HG03039 (cell line): ENCODE measurements around the gene NCOA3.

Experiments
- ATAC-seq: cut with Tn5 transposase; IDR thresholded peaks from one replicate; pipeline ENCODE4 v1.9.1; 2021; ENCODE audit warnings: mild to moderate bottlenecking, moderate library complexity; ENCODE audit not compliant: unreplicated experiment

The NCOA3 gene

DNA sequence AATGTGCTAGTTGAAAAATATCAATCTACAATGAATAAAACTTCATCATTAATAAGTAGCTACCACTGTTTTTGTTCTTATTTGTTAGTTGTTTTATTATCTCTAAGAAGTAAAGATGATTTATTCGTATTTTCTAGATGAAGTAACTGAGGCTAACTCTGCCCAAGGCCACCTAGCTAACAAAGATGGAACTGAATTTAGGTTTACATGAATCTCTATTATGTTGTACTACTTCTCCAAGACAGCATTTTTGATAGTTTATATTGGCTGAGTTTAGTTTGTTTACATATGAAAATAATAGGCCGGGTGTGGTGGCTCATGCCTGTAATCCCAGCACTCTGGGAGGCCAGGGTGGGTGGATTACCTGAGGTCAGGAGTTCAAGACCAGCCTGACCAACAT, 121.5 kb downstream of the NCOA3 start:
- no peak for ATAC-seq

GRCh38 chr20:47627540-47627939, 125.9 kb downstream of the NCOA3 start:
- ATAC-seq, result no peak

- no peak for ATAC-seq
Measured at GRCh38 chr20:47629907-47630306, 128.2 kb downstream of the NCOA3 start.

DNA sequence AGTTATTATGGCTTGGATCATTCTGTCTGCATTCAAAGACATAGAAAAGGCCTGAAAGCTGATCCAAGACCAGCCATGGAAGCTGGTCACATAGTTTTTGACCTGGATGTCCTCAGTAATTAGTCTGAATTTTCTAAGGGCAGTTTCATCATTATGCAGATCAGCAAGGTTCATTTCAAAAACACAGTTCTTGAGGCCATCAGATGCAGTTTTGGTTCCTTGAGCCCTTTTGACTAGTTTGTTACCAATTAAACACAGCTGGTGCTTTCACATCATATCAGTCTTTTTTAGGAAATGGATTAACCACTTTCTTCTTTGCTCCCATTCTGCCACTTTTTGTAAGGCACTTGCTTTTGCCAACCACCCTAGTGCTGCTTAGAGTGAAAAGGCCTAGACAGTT, 129.4 kb downstream of the NCOA3 start:
- ATAC-seq, result no peak

DNA sequence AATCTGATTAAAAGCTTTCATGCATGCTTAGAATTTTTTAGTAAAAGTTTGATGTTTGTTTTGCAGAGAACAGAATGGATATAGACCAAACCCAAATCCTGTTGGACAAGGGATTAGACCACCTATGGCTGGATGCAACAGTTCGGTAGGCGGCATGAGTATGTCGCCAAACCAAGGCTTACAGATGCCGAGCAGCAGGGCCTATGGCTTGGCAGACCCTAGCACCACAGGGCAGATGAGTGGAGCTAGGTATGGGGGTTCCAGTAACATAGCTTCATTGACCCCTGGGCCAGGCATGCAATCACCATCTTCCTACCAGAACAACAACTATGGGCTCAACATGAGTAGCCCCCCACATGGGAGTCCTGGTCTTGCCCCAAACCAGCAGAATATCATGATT, 133.6 kb downstream of the NCOA3 start:
- no peak for ATAC-seq

- ATAC-seq, result no peak
Measured at GRCh38 chr20:47638851-47639250, 137.2 kb downstream of the NCOA3 start.

GRCh38 chr20:47642118-47642517, 140.4 kb downstream of the NCOA3 start:
- no peak for ATAC-seq

GRCh38 chr20:47642624-47643023, 140.9 kb downstream of the NCOA3 start:
- ATAC-seq, result no peak

GRCh38 chr20:47645632-47646031, 143.9 kb downstream of the NCOA3 start:
- ATAC-seq, result no peak

DNA sequence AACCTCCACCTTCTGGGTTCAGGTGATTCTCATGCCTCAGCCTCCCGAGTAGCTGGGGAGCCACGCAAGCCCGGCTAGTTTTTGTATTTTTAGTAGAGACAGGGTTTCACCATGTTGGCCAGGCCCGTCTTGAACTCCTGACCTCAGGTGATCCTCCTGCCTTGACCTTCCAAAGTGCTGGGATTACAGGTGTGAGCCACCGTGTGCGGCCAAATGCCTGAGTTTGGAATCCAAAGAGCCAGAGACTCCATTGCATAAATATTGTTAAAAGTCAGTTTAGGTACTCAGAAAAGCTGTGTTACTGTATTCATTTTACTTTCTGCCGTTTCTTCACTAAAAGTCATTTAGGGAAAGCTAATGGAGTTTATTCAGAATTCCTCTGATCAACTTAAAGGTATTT, 146.3 kb downstream of the NCOA3 start:
- no peak for ATAC-seq

GRCh38 chr20:47648943-47649342, 147.3 kb downstream of the NCOA3 start:
- no peak for ATAC-seq

- no peak for ATAC-seq
Measured at GRCh38 chr20:47652301-47652700, 150.6 kb downstream of the NCOA3 start.

- ATAC-seq, result no peak
Measured at GRCh38 chr20:47652794-47653193, 151.1 kb downstream of the NCOA3 start.

DNA sequence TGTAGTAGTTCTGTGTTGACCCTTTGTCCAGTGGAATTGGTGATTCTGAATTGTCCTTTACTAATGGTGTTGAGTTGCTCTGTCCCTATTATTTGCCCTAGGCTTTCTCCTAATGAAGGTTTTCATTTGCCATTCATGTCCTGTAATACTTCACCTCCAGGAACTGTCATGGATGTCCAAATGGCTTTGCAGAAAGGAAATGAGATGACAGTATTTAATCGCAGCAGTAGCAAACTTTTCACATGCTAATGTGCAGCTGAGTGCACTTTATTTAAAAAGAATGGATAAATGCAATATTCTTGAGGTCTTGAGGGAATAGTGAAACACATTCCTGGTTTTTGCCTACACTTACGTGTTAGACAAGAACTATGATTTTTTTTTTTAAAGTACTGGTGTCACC, 152.2 kb downstream of the NCOA3 start:
- no peak for ATAC-seq

GRCh38 chr20:47654370-47654769, 152.7 kb downstream of the NCOA3 start:
- no peak for ATAC-seq

- ATAC-seq, result no peak
Measured at GRCh38 chr20:47655635-47656034, 153.9 kb downstream of the NCOA3 start.

- no peak for ATAC-seq
Measured at GRCh38 chr20:47656318-47656717, 154.6 kb downstream of the NCOA3 start.

- no peak for ATAC-seq
Measured at GRCh38 chr20:47659904-47660601, 158.4 kb downstream of the NCOA3 start.

GRCh38 chr20:47660602-47660905, 158.9 kb downstream of the NCOA3 start:
- no peak for ATAC-seq

DNA sequence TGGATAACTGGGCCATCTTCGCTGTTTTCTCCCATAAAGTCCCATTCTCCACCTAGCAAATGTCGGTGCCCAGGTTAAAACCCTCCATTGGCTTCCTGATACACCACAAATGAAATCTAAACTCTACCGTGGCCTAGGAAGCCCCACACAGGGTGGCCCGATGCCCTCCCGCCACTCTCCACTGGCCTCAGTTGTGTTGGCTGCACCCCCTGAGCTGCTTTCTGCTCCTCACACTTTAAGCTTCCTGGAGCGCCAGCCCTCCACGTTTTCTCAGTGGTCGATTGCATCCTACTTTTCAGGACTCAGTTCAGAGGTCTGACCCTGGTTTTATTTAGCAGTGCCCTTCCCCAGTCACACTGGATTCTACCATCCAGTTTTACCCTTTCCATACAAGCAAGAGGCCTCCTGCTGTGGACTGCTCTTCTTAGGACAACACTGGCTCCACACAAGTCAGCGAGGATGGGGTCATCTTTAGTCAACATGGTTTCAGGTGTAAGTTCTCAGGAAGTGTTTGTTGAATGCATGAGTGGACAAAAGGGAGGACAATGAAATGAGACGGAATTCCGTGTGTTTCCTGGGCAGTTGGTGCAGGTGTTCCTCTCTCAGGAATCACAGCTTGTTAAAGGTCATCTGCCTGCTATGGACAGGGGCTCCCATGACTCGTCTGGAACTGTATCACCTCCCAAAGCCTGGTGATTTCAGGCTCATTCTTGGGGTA, 159.5 kb downstream of the NCOA3 start:
- ATAC-seq, result no peak

DNA sequence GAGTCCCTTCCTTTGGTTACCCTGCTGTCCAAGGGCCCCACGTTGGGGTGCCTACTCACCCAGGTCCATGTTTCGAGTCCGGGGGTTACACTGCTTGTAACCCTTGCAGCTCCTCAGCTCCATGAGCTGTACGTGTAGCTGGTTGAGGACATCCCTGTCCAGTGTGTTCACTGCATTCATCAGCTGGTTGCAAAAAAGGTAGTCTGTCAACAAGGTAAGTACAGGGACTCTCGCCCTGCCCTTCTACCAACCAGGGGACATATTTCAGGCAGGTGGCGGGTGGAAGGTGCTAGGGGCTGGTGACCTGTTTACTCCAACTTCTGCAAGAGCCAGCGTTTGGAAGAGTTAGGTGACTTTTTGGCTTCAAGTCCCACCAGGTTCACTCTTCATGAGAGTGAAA, 160.0 kb downstream of the NCOA3 start:
- no peak for ATAC-seq

GRCh38 chr20:47662483-47663353, 161.0 kb downstream of the NCOA3 start:
- no peak for ATAC-seq
